GM18868 (cell line): ENCODE data around the gene RBM28.

Experiments
- ATAC-seq: cut with Tn5 transposase; IDR thresholded peaks from one replicate; pipeline ENCODE4 v1.9.1; 2021; ENCODE audit warnings: mild to moderate bottlenecking, moderate library complexity; ENCODE audit not compliant: unreplicated experiment

Gene RBM28

GRCh38 chr7:128351296-128352152, 7.8 kb upstream of the RBM28 start:
- ATAC-seq = no peak

- ATAC-seq = no peak
Measured at GRCh38 chr7:128350708-128351295, 7.1 kb upstream of the RBM28 start.

- no peak for ATAC-seq
Measured at GRCh38 chr7:128349466-128349825, 5.7 kb upstream of the RBM28 start.

GRCh38 chr7:128347647-128348097, 4.0 kb upstream of the RBM28 start:
- no peak for ATAC-seq

- no peak for ATAC-seq
Measured at GRCh38 chr7:128344431-128344774, 695 bp upstream of the RBM28 start.

- ATAC-seq = no peak
Measured at GRCh38 chr7:128341733-128342132, 2.0 kb downstream of the RBM28 start.

GRCh38 chr7:128335730-128336129, 8.0 kb downstream of the RBM28 start:
- ATAC-seq = no peak

- ATAC-seq = no peak
Measured at GRCh38 chr7:128324368-128324680, 19.4 kb downstream of the RBM28 start.

GRCh38 chr7:128323459-128324367, 20.0 kb downstream of the RBM28 start:
- ATAC-seq = no peak

GRCh38 chr7:128323040-128323439, 20.7 kb downstream of the RBM28 start:
- no peak for ATAC-seq

- ATAC-seq = no peak
Measured at GRCh38 chr7:128322040-128322643, 21.6 kb downstream of the RBM28 start.

GRCh38 chr7:128321044-128321422, 22.7 kb downstream of the RBM28 start:
- no peak for ATAC-seq

GRCh38 chr7:128318691-128319090, 25.0 kb downstream of the RBM28 start:
- ATAC-seq = no peak

GRCh38 chr7:128311013-128311412, 32.7 kb downstream of the RBM28 start:
- no peak for ATAC-seq

- no peak for ATAC-seq
Measured at GRCh38 chr7:128310499-128310898, 33.2 kb downstream of the RBM28 start.

GRCh38 chr7:128309976-128310375, 33.7 kb downstream of the RBM28 start:
- ATAC-seq = no peak

- ATAC-seq = no peak
Measured at GRCh38 chr7:128309124-128309523, 34.6 kb downstream of the RBM28 start.

- no peak for ATAC-seq
Measured at GRCh38 chr7:128307061-128307460, 36.6 kb downstream of the RBM28 start.

- no peak for ATAC-seq
Measured at GRCh38 chr7:128304212-128304611, 39.5 kb downstream of the RBM28 start.

- ATAC-seq = no peak
Measured at GRCh38 chr7:128303643-128304042, 40.1 kb downstream of the RBM28 start.

GRCh38 chr7:128303133-128303532, 40.6 kb downstream of the RBM28 start:
- no peak for ATAC-seq
